Gastrocnemius medialis (tissue), 4 donors: ENCODE results near the gene PRR7.

Source experiments
- POLR2A ChIP-seq, 2 donors: fragments of 450-650 bp; IDR thresholded peaks; one replicate each; pipeline ENCODE4 v1.6.1; 2017; ENCODE audit warnings: antibody characterized with exemption in 2 of 2, mild to moderate bottlenecking in 2 of 2, moderate library complexity in 2 of 2
- TF ChIP-seq, protein P1 (sequence below), 5 experiments: fragments of 450-650 bp in 3 of 5; fragments of 200-600 bp in 2 of 5; sonication (generic) in 2 of 5; IDR thresholded peaks in 4 of 5; conservative IDR thresholded peaks in 1 of 5; 1 replicate in 4 of 5; 2 replicates in 1 of 5; pipeline ENCODE4 v1.5.1; 2016 to 2019; ENCODE audit warnings: antibody characterized with exemption in 5 of 5, mild to moderate bottlenecking in 3 of 5, moderate library complexity in 3 of 5

GRCh38 chr5:177410575-177410974 is 36.0 kb upstream of the PRR7 start:
- TF ChIP-seq, protein P1, sequence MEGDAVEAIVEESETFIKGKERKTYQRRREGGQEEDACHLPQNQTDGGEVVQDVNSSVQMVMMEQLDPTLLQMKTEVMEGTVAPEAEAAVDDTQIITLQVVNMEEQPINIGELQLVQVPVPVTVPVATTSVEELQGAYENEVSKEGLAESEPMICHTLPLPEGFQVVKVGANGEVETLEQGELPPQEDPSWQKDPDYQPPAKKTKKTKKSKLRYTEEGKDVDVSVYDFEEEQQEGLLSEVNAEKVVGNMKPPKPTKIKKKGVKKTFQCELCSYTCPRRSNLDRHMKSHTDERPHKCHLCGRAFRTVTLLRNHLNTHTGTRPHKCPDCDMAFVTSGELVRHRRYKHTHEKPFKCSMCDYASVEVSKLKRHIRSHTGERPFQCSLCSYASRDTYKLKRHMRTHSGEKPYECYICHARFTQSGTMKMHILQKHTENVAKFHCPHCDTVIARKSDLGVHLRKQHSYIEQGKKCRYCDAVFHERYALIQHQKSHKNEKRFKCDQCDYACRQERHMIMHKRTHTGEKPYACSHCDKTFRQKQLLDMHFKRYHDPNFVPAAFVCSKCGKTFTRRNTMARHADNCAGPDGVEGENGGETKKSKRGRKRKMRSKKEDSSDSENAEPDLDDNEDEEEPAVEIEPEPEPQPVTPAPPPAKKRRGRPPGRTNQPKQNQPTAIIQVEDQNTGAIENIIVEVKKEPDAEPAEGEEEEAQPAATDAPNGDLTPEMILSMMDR (IDR thresholded peaks at IDR 0.05 in 4 of 5, conservative IDR thresholded peaks at IDR 0.05 in 1 of 5) = no peak
- no peak for TF ChIP-seq POLR2A (IDR thresholded peaks at IDR 0.05)
